Testis (tissue), 3 donors: ENCODE data around the gene SIX4. TPM values are rescaled to one million over a fixed set of nuclear protein-coding genes. Genes with fewer than 3 reads are reported as not detected.

Experiments
- DNase-seq: peaks from one replicate; pipeline ENCODE4 v3.0.0-alpha.2; 2019
- H3K27ac ChIP-seq, 2 donors: fragments of 200-600 bp; sonication (generic); one replicate each; pipeline ENCODE4 v1.5.1; 2019
- H3K27me3 ChIP-seq: fragments of 200-600 bp; sonication (generic); one replicate; pipeline ENCODE4 v1.5.1; 2019
- H3K36me3 ChIP-seq: fragments of 200-600 bp; sonication (generic); one replicate; pipeline ENCODE4 v1.5.1; 2017; ENCODE audit warnings: low read depth; ENCODE audit errors: missing control alignments
- H3K4me1 ChIP-seq: fragments of 200-600 bp; sonication (generic); one replicate; pipeline ENCODE4 v1.5.1; 2019
- H3K4me3 ChIP-seq, 2 donors: fragments of 200-600 bp; sonication (generic); one replicate each; pipeline ENCODE4 v1.5.1; 2017 to 2019
- H3K9me3 ChIP-seq: fragments of 200-600 bp; sonication (generic); one replicate; pipeline ENCODE4 v1.5.1; 2017
- CTCF ChIP-seq, 3 experiments: fragments of 450-650 bp in 2 of 3; fragments of 200-600 bp in 1 of 3; sonication (generic) in 1 of 3; IDR thresholded peaks; one replicate each; pipeline ENCODE4 v1.5.1; 2016 to 2019; ENCODE audit warnings: antibody characterized with exemption in 3 of 3, mild to moderate bottlenecking in 2 of 3, moderate library complexity in 1 of 3
- POLR2A ChIP-seq: fragments of 450-650 bp; IDR thresholded peaks from one replicate; pipeline ENCODE4 v1.6.1; 2017; ENCODE audit warnings: antibody characterized with exemption, mild to moderate bottlenecking, moderate library complexity
- WGBS, 2 donors: methylation state at CpG; one replicate each; pipeline ENCODE4 v1.1.5; 2018; 5-methylcytosine and 5-hydroxymethylcytosine counted together
- intact Hi-C: fragments of 100-400 bp; cut with DNase I; formaldehyde crosslinking; loops from one replicate; pipeline ENCODE4 v1.15.1; 2023; ENCODE audit warnings: low total_unique reads
- polyA plus RNA-seq: library from polyadenylated mRNA; stranded (reverse); fragments of 350-450 nt; fragmentation: Illumina TruSeq; extraction: RNeasy Lipid Tissue Mini Kit (QIAGEN cat#74804); gene quantifications from one replicate; pipeline ENCODE4 v1.2.3, GENCODE V29; 2014; ENCODE audit warnings: low read depth, low replicate concordance; ENCODE audit not compliant: insufficient read depth
- total RNA-seq, 2 donors: library from RNA; depleted of rRNA; stranded (reverse); fragments of >200 nt; gene quantifications; one replicate each; pipeline ENCODE4 v1.2.3, GENCODE V29; 2016

Gene SIX4
- total and polyA plus RNA-seq, 3 donors from 2014 or later = 1.6 to 3.4 (median 2.0) TPM

GRCh38 chr14:60700598-60700997 lies 23.6 kb downstream of the SIX4 start:
- Histone ChIP-seq H3K4me1 (no peaks in the 10 kb centered on the region), H3K27me3 (no peaks in the 10 kb centered on the region), H3K4me3 (no peak overlapping the region), H3K27ac (no peak overlapping the region), H3K9me3 (no peaks in the 10 kb centered on the region), H3K36me3 (no peaks in the 10 kb centered on the region)
- intact Hi-C loops = no loop called here
- TF ChIP-seq POLR2A = no peak
- TF ChIP-seq CTCF (IDR thresholded peaks at IDR 0.05) = no peak
- 87 to 93% methylated on average over 3 of the region's 3 CpGs for WGBS, 2 donors
- no peak for DNase-seq

- H3K4me1 ChIP-seq = no peaks in the 10 kb centered on the region
- H3K9me3 ChIP-seq = no peaks in the 10 kb centered on the region
- no peaks in the 10 kb centered on the region for H3K36me3 ChIP-seq
- intact Hi-C loops = no loop called here
- no peak for DNase-seq
- no peaks in the 10 kb centered on the region for H3K27me3 ChIP-seq
- WGBS, 2 donors = 80 to 88% methylated on average over 4 of the region's 4 CpGs
- H3K4me3 ChIP-seq = no peak overlapping the region
- H3K27ac ChIP-seq = no peak overlapping the region
- TF ChIP-seq POLR2A (no peak), CTCF (IDR thresholded peaks at IDR 0.05) (no peak)
Measured at GRCh38 chr14:60695327-60695726, 28.8 kb downstream of the SIX4 start.

- H3K36me3 ChIP-seq = no peaks in the 10 kb centered on the region
- intact Hi-C loops = no loop called here
- TF ChIP-seq CTCF (IDR thresholded peaks at IDR 0.05) (no peak), POLR2A (no peak)
- no peaks in the 10 kb centered on the region for H3K9me3 ChIP-seq
- H3K27me3 ChIP-seq = no peaks in the 10 kb centered on the region
- 75 to 81% methylated on average over 3 of the region's 3 CpGs for WGBS, 2 donors
- no peak overlapping the region for H3K27ac ChIP-seq
- no peak for DNase-seq
- no peaks in the 10 kb centered on the region for H3K4me1 ChIP-seq
- no peak overlapping the region for H3K4me3 ChIP-seq
Measured at GRCh38 chr14:60691383-60692113, 32.6 kb downstream of the SIX4 start.

GRCh38 chr14:60686865-60687264 lies 37.3 kb downstream of the SIX4 start:
- TF ChIP-seq CTCF (IDR thresholded peaks at IDR 0.05) (no peak), POLR2A (no peak)
- intact Hi-C loops = no loop called here
- Histone ChIP-seq H3K4me3 (no peak overlapping the region), H3K27me3 (no peaks in the 10 kb centered on the region), H3K9me3 (no peaks in the 10 kb centered on the region), H3K36me3 (no peaks in the 10 kb centered on the region), H3K4me1 (no peaks in the 10 kb centered on the region), H3K27ac (no peak overlapping the region)
- no peak for DNase-seq

- H3K9me3 ChIP-seq = no peaks in the 10 kb centered on the region
- no peak overlapping the region for H3K27ac ChIP-seq
- no peak for DNase-seq
- H3K4me3 ChIP-seq = no peak overlapping the region
- 64 to 71% methylated on average over 2 of the region's 2 CpGs for WGBS, 2 donors
- no peaks in the 10 kb centered on the region for H3K36me3 ChIP-seq
- intact Hi-C loops = no loop called here
- TF ChIP-seq POLR2A = no peak
- no peak for TF ChIP-seq CTCF (IDR thresholded peaks at IDR 0.05)
- H3K4me1 ChIP-seq = no peaks in the 10 kb centered on the region
- H3K27me3 ChIP-seq = no peaks in the 10 kb centered on the region
Measured at GRCh38 chr14:60684203-60684602, 39.9 kb downstream of the SIX4 start.
